ES-I3 (cell line): ENCODE results near the gene AATF.

Experiments
- H3K36me3 ChIP-seq: 2 replicates; pipeline ENCODE4 v1.6.1; 2013; ENCODE audit warnings: mild to moderate bottlenecking, low read length, control low read depth, moderate library complexity; ENCODE audit not compliant: insufficient read depth
- H3K4me1 ChIP-seq: 2 replicates; pipeline ENCODE4 v1.6.1; 2013; ENCODE audit warnings: mild to moderate bottlenecking, control low read depth, low read length; ENCODE audit not compliant: insufficient read depth
- H3K9ac ChIP-seq: 2 replicates; pipeline ENCODE4 v1.6.1; 2013; ENCODE audit warnings: low read depth, mild to moderate bottlenecking, low read length, moderate library complexity
- H3K9me3 ChIP-seq: 2 replicates; pipeline ENCODE4 v1.6.1; 2013; ENCODE audit warnings: mild to moderate bottlenecking, low read length, moderate library complexity; ENCODE audit not compliant: control insufficient read depth, insufficient read depth

AATF gene

GRCh38 chr17:36948717-36949460 is at the start of gene AATF:
TSS of gene AATF (plus strand) at chr17:36948954. CDS start at chr17:36949126, 172 bp downstream.
- Histone ChIP-seq H3K9ac (peak within 1 kb of the TSS; percentile 82), H3K4me1 (peaks cover 11% of the 10 kb centered on the region), H3K9me3 (no peaks in the 10 kb centered on the region), H3K36me3 (0 out of 2 replicates have a peak, but pooled peaks cover 3% of the 10 kb centered on the region)

GRCh38 chr17:36899250-36900159 is 49.2 kb upstream of the AATF start:
- Histone ChIP-seq H3K9me3 (no peaks in the 10 kb centered on the region), H3K9ac (no peak overlapping the region), H3K36me3 (no peaks in the 10 kb centered on the region), H3K4me1 (peaks cover 28% of the 10 kb centered on the region)

GRCh38 chr17:36900160-36900512 is 48.6 kb upstream of the AATF start:
- Histone ChIP-seq H3K36me3 (no peaks in the 10 kb centered on the region), H3K4me1 (peaks cover 28% of the 10 kb centered on the region), H3K9me3 (no peaks in the 10 kb centered on the region), H3K9ac (no peak overlapping the region)

GRCh38 chr17:36901506-36901905 is 47.2 kb upstream of the AATF start:
- no peaks in the 10 kb centered on the region for H3K9me3 ChIP-seq
- H3K36me3 ChIP-seq: no peaks in the 10 kb centered on the region
- H3K4me1 ChIP-seq: peaks cover 28% of the 10 kb centered on the region
- H3K9ac ChIP-seq: no peak overlapping the region

GRCh38 chr17:36907407-36907806 is 41.3 kb upstream of the AATF start:
- Histone ChIP-seq H3K4me1 (no peaks in the 10 kb centered on the region), H3K9ac (no peak overlapping the region), H3K9me3 (no peaks in the 10 kb centered on the region), H3K36me3 (no peaks in the 10 kb centered on the region)

- no peak overlapping the region for H3K9ac ChIP-seq
- H3K9me3 ChIP-seq: no peaks in the 10 kb centered on the region
- no peaks in the 10 kb centered on the region for H3K36me3 ChIP-seq
Observed at GRCh38 chr17:36910513-36910912, 38.2 kb upstream of the AATF start.

GRCh38 chr17:36911001-36911400 is 37.8 kb upstream of the AATF start:
- H3K36me3 ChIP-seq: no peaks in the 10 kb centered on the region
- H3K9ac ChIP-seq: no peak overlapping the region
- no peaks in the 10 kb centered on the region; the same call in 1 of the 2 replicates for H3K4me1 ChIP-seq
- no peaks in the 10 kb centered on the region for H3K9me3 ChIP-seq

More at GRCh38 chr17:36910513-36910912, 38.2 kb upstream of the AATF start:
- H3K4me1 ChIP-seq: no peaks in the 10 kb centered on the region; the same call in 1 of the 2 replicates

GRCh38 chr17:36913132-36913531 is 35.6 kb upstream of the AATF start:
- no peak overlapping the region for H3K9ac ChIP-seq
- H3K9me3 ChIP-seq: no peaks in the 10 kb centered on the region
- H3K36me3 ChIP-seq: no peaks in the 10 kb centered on the region
- peaks cover 3% of the 10 kb centered on the region; the same call in 1 of the 2 replicates for H3K4me1 ChIP-seq

- Histone ChIP-seq H3K9ac (no peak overlapping the region), H3K36me3 (no peaks in the 10 kb centered on the region), H3K4me1 (peaks cover 42% of the 10 kb centered on the region), H3K9me3 (no peaks in the 10 kb centered on the region)
Observed at GRCh38 chr17:36918211-36918691, 30.5 kb upstream of the AATF start.

GRCh38 chr17:36919407-36919968 is 29.3 kb upstream of the AATF start:
- Histone ChIP-seq H3K9ac (no peak overlapping the region), H3K9me3 (no peaks in the 10 kb centered on the region), H3K36me3 (no peaks in the 10 kb centered on the region), H3K4me1 (peaks cover 42% of the 10 kb centered on the region)

- Histone ChIP-seq H3K4me1 (peaks cover 42% of the 10 kb centered on the region), H3K9ac (peak overlapping the region; percentile 5; the same call in 1 of the 2 replicates)
Observed at GRCh38 chr17:36920032-36921005, 28.4 kb upstream of the AATF start.

GRCh38 chr17:36921095-36921851 is 27.5 kb upstream of the AATF start:
- no peaks in the 10 kb centered on the region for H3K36me3 ChIP-seq
- H3K4me1 ChIP-seq: peaks cover 42% of the 10 kb centered on the region
- no peaks in the 10 kb centered on the region for H3K9me3 ChIP-seq
- H3K9ac ChIP-seq: no peak overlapping the region; the same call in 1 of the 2 replicates

More at GRCh38 chr17:36920032-36921005, 28.4 kb upstream of the AATF start:
- H3K36me3 ChIP-seq: no peaks in the 10 kb centered on the region
- no peaks in the 10 kb centered on the region for H3K9me3 ChIP-seq

GRCh38 chr17:36922175-36922574 is 26.6 kb upstream of the AATF start:
- Histone ChIP-seq H3K9ac (no peak overlapping the region), H3K4me1 (peaks cover 42% of the 10 kb centered on the region), H3K36me3 (no peaks in the 10 kb centered on the region), H3K9me3 (no peaks in the 10 kb centered on the region)
